ENCODE measurements around the gene CTTNBP2NL. TPM values are rescaled to one million over a fixed set of nuclear protein-coding genes. Genes with fewer than 3 reads are reported as not detected.

CTTNBP2NL gene
- total RNA-seq, 1 experiment from 2014 or later = 38.8 TPM

- Histone ChIP-seq H2BK12ac (ENCODE audit: insufficient read length, low read depth, low read length) (no peak overlapping the region), H4K20me1 (ENCODE audit: control insufficient read depth, insufficient read depth, insufficient read length) (no peaks in the 10 kb centered on the region), H3K56ac (ENCODE audit: insufficient read length, low read depth, low read length) (no peak overlapping the region), H4K91ac (ENCODE audit: insufficient read length, low read depth, low read length) (no peak overlapping the region), H3K27ac (ENCODE audit: insufficient read length, low read depth, low read length) (no peak overlapping the region), H2BK120ac (ENCODE audit: low read depth, low read length, poor library complexity, severe bottlenecking) (no peak overlapping the region), H3T11ph (ENCODE audit: low read length) (no peak overlapping the region), H3K79me2 (ENCODE audit: insufficient read depth, low read length) (peaks cover 21% of the 10 kb centered on the region; the same call in 1 of the 2 replicates), H3K23ac (ENCODE audit: insufficient read length, low read depth, low read length) (no peak overlapping the region), H3K18ac (ENCODE audit: insufficient read length, low read depth, low read length) (no peak overlapping the region), H3K79me1 (ENCODE audit: insufficient read depth, low read depth, low read length, poor library complexity, severe bottlenecking) (peaks cover 6% of the 10 kb centered on the region), H4K8ac (replicated peaks; ENCODE audit: insufficient read length, low read depth, low read length) (no peak overlapping the region), H3K14ac (ENCODE audit: insufficient read depth, low read length) (no peak overlapping the region), H4K5ac (ENCODE audit: insufficient read length, low read depth, low read length) (no peak overlapping the region), H3K4me1 (ENCODE audit: insufficient read depth, low read length) (peaks cover 2% of the 10 kb centered on the region; the same call in 1 of the 2 replicates), H3K4me2 (ENCODE audit: insufficient read depth, insufficient read length, low read length) (peak overlapping the region; percentile 85), H2AFZ (ENCODE audit: low read length) (no peak overlapping the region), H2BK15ac (ENCODE audit: low read depth, low read length) (no peak overlapping the region), H2BK5ac (ENCODE audit: insufficient read length, low read length) (no peak overlapping the region), H3K23me2 (ENCODE audit: insufficient read length, low read depth, low read length, poor library complexity, severe bottlenecking) (peaks cover 8% of the 10 kb centered on the region), H2BK20ac (ENCODE audit: low read depth, low read length, poor library complexity, severe bottlenecking) (no peak overlapping the region), H2AK5ac (ENCODE audit: insufficient read length, low read length) (no peak overlapping the region), H3K4ac (ENCODE audit: low read depth, low read length) (no peak overlapping the region), H3K9ac (ENCODE audit: extremely low read depth, insufficient read length, low read length) (no peak overlapping the region), H3K27me3 (ENCODE audit: insufficient read depth, low read length) (no peaks in the 10 kb centered on the region), H3K9me3 (ENCODE audit: control insufficient read depth, low read depth, low read length) (no peaks in the 10 kb centered on the region)
- no peaks in the 10 kb centered on the region for H3K27me3 Mint-ChIP-seq (ENCODE audit: low read depth)
- WGBS (ENCODE audit: extremely low coverage, insufficient read length, low lambda C conversion rate) = no CpG with 5 or more reads among the region's 4 CpGs
- H3K27ac Mint-ChIP-seq = no peak overlapping the region
- TF ChIP-seq CTCF (conservative IDR thresholded peaks at IDR 0.05) = no peak
- H3K36me3 Mint-ChIP-seq (ENCODE audit: insufficient read depth in 1 of 3, low read depth in 3 of 3) = no peaks in the 10 kb centered on the region
- peak overlapping the region; percentile 98 to 99; a peak in 2 of 5 replicates for H3K4me3 Mint-ChIP-seq
- DNase-seq = no peak
- H3K4me1 Mint-ChIP-seq = peaks cover 56 to 59% of the 10 kb centered on the region in 2 experiments
- no peaks in the 10 kb centered on the region for H3K9me3 Mint-ChIP-seq
These were observed 1.8 kb downstream of the CTTNBP2NL start for GRCh38 chr1:112397841-112398240.
